Erythroblast (primary cell): Measurements from ENCODE around the gene GREB1.

Source experiments
- DNase-seq, 2 experiments: peaks; one replicate each; lab custom pipeline; 2025; lab: John Stamatoyannopoulos, UW
- GATA1 ChIP-seq: IDR thresholded peaks from 2 replicates; pipeline ENCODE4 v1.6.1; 2011; ENCODE audit warnings: low read depth, mild to moderate bottlenecking, control low read depth, low read length, moderate library complexity
- POLR2A ChIP-seq: IDR thresholded peaks from 2 replicates; pipeline ENCODE4 v1.6.1; 2011; ENCODE audit warnings: mild to moderate bottlenecking, low read length

GREB1 gene

GRCh38 chr2:11636593-11637295, 102.9 kb downstream of the GREB1 start:
- TF ChIP-seq GATA1 (no peak), POLR2A (no peak)

GRCh38 chr2:11637546-11637945, 103.7 kb downstream of the GREB1 start:
- no peak for DNase-seq
- no peak for TF ChIP-seq POLR2A
- no peak for TF ChIP-seq GATA1

More at GRCh38 chr2:11636593-11637295, 102.9 kb downstream of the GREB1 start:
- DNase-seq = no peak

DNA sequence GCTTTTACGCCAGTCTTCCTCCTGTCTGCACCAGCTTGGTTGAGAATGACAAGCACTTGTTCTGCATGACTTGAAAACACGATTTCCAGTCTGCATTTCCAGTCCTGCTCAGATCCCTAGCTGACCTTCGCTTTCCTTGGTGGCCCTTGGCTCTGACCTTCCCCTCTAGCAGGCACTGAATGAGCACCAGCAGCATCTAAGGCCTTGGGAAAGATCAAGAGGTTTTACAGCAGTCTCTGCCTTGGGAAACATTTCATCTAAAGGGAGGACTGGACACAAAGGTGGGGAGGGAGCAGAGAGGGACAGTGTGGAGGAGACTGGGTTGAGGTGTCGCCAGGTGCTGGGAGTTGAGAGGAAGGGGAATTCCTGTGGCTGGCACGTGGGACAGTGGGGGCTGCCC, 105.7 kb downstream of the GREB1 start:
- TF ChIP-seq GATA1 (no peak), POLR2A (no peak)
- no peak for DNase-seq

GRCh38 chr2:11640132-11640531, 106.3 kb downstream of the GREB1 start:
- no peak for TF ChIP-seq GATA1
- TF ChIP-seq POLR2A = no peak

GRCh38 chr2:11642972-11643371, 109.1 kb downstream of the GREB1 start:
- DNase-seq = no peak
- no peak for TF ChIP-seq POLR2A
- no peak for TF ChIP-seq GATA1

More at GRCh38 chr2:11640132-11640531, 106.3 kb downstream of the GREB1 start:
- DNase-seq = no peak

DNA sequence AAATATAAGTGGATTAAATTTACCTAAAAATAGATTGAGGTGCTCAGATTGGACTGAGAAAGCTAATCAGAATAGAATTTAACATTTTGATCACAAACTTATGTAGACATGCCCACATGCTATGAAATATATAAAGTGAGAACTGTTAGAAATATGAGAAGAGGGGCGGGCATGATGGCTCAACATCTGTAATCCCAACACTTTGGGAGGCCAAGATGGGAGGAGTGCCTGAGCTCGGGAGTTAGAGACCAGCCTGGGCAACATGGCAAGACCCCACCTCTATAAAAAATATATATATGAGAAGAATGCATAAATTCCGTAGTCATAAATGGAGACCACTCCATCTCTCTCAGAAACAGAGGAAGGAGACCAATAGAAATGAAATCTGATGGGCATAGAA, 110.4 kb downstream of the GREB1 start:
- TF ChIP-seq GATA1 (no peak), POLR2A (no peak)
- DNase-seq = no peak

DNA sequence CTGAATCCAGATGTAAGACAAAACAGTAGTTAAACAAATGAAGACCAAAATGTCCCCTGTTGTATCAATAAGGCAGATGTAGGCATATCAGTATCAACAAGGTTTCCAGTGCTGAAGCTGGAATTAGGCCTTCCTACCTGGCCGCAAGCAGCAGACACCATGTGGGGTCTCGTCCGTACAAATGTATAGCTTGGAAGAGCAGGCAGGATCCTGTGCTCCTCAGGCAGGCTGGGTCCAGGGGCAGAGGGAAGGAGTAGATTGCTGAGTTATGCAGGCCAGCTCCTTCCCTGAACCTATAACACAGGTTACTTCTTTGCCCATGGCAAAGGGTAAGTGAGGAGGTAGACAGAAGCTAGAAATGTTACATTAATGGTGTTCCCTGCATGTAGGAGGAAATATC, 112.7 kb downstream of the GREB1 start:
- no peak for DNase-seq
- TF ChIP-seq POLR2A (no peak), GATA1 (no peak)

DNA sequence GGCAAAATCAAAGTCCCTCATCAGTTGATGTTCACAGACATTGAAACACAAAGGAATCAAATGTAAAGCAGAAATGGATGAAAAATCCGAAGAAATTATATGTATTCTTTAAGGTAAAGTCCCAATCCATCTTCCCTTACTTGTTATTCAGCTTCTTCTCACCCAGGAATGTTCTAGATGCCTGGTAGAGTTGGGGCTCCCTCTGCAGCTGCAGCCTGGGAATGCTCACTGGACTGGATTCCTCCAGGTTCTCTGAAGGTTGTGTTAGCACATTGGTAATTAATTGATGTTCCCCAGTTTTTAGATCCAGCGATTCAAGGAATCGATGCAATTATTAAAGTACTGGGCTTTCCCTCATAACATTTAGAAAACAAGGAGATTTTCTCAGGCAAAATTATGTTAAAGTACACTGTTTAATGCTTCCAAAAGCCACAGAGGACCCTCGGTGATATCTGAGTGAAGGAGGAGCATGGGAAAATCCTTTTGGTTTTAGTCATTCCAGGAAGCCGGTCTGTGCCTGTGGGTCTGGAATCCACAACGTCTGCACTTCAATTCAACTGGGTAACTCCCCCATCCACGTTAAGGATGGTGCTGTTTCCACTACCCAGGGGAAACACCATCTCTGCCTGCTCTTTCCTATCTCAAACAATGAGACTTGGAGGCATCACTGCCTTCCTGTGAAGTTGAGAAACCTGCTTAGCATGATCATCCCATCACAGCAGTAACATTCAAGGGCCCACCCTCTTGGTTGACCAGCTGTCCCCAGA, 114.2 kb downstream of the GREB1 start:
- DNase-seq = no peak

DNA sequence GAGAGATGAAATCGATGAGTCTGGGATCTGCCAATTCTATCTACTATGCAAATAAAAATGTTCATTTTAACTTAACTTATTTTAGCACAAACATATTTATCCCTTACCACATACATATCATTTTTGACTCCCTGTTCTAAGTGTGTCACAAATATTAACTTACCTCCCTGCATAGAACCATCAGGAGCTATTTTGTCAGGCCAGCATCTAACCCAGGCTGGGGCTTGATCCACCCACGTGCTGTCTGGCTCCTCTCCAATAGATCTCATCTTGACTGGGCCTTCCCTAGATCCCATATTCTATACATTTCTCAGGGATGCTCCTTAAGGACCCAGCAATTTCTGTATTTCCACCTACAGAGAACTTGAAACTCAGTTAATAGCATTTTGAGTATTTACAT, 115.2 kb downstream of the GREB1 start:
- TF ChIP-seq GATA1 = no peak
- no peak for TF ChIP-seq POLR2A
- DNase-seq = no peak

More for the DNA sequence above, 114.2 kb downstream of the GREB1 start:
- TF ChIP-seq POLR2A (no peak), GATA1 (no peak)

GRCh38 chr2:11651856-11652548, 118.2 kb downstream of the GREB1 start:
- no peak for DNase-seq
- TF ChIP-seq GATA1 (no peak), POLR2A (no peak)

DNA sequence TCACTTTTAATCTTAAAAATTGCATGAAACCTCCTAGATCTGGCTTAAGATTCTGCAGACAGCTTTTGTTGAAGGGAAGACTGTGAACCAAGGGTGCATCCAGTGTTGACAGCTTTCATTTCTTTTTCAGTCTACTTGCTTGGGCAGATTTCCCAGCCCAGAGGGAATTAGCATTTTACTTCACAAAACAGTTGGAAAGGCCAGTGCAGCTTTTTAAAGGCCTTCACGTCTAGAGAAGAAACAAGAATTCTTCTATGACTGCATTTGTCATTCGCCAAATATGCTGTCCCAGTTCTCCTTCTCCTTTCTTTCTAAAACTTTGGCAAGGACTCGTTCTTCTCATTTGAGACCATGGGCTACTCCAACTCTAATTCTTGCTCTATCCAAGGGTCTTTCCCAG, 118.7 kb downstream of the GREB1 start:
- no peak for TF ChIP-seq GATA1
- TF ChIP-seq POLR2A = no peak
- DNase-seq = no peak

GRCh38 chr2:11655495-11655894, 121.7 kb downstream of the GREB1 start:
- no peak for DNase-seq
- TF ChIP-seq POLR2A (no peak), GATA1 (no peak)

GRCh38 chr2:11656252-11656651, 122.4 kb downstream of the GREB1 start:
- no peak for DNase-seq
- TF ChIP-seq GATA1 (no peak), POLR2A (no peak)

- no peak for TF ChIP-seq POLR2A
- TF ChIP-seq GATA1 = no peak
- DNase-seq = no peak
These were observed 122.8 kb downstream of the GREB1 start for GRCh38 chr2:11656671-11657101.
